KBM-7 (cell line): Measurements from ENCODE around the gene AP4S1.

Experiments
- DNase-seq: peaks from one replicate; pipeline ENCODE4 v3.0.0-alpha.2; 2015
- in situ Hi-C: fragments of 300-500 bp; cut with MboI; formaldehyde crosslinking; loops from 2 replicates; pipeline ENCODE4 v1.14.3; 2020; ENCODE audit warnings: low sequenced_read_pairs, low pct_unique_long_range_greater_than_20kb, mixed read lengths

The AP4S1 gene

DNA sequence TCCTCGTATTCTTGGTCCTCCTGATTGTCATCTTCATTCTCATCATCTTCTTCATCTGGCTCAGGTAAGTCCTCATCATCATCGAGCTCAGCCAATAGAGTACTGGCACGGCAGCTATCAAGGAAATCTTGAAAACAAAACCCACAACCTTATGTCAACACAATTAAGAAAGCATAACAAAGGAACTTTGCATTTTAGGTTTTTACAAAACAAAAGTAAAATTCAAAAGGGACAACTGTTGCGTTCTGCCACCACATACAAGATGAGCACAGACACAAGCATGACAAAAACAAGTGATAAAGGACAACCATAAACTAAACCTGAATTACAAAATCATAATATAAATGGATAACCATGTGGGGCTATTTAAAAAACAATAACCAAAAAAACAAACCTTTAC lies 97.5 kb downstream of the AP4S1 start:
- no peak for DNase-seq
- in situ Hi-C loops: no loop called here

DNA sequence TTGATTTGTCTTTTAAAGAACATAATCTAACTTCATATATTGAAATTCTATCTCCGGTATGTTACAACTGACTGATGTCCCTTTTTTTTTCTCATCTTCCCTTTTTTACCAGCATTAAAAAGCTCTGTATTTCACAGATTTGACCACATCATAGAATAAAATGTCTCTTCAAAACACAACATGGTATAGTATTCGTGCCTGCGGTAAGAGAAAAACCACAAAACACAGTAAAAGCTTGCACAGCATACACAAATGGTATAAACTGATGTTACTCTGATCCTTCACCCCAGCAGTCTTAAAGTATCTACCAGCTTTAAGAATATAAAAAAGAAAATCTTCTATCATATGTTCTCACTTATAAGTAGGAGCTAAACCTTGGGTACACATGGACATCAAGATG lies 98.7 kb downstream of the AP4S1 start:
- in situ Hi-C loops: no loop called here
- DNase-seq: no peak

DNA sequence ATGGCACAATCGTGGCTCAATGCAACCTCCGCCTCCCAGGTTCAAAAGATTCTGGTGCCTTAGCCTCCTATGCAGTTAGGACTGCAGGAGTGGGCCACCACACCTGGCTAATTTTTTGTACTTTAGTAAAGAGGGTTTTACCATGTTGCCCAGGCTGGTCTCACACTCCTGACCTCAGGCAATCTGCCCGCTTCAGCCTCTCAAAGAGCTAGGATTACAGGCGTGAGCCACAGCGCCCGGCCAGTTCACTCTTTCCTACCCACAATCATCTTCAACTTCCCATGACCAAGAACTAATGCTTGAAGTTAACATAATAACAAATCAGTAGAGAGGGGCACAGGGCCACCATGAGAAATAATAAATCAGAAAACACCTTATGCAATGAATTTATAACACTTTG lies 99.8 kb downstream of the AP4S1 start:
- in situ Hi-C loops: no loop called here
- DNase-seq: no peak

DNA sequence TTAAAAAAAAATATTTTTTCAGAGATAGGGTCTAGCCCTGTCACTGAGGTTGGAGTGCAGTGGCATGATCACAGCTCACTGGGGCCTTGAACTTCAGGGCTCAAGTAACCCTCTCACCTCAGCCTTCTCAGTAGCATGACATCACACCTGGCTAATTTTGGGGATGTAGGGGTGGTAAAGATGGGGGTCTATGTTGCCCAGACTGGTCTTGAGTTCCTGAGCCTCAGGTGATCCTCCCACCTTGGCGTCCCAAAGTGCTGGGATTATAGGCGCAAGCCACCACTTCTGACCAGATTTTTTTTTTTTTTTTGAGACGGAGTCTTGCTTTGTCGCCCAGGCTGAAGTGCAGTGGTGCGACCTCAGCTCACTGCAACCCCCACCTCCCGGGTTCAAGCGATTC lies 101.2 kb downstream of the AP4S1 start:
- in situ Hi-C loops: no loop called here

DNA sequence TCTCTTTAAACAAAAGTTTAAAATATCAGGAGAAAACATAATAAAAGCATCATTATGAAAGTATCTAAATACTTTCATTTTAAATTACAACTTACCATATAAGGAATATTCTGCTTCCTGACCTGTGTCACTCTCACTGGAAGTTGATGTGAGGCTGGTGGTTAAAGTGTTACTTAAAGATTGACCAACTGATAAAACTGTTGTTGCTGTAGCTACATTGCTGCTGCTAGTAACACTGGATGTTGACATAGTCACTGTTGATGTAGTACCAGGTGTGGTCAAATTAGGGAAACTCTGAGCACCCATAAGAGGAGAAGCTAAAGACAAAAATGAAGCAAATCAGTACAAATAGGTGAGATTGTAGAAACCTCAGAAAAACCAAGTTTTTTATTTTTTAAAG lies 102.2 kb downstream of the AP4S1 start:
- in situ Hi-C loops: no loop called here
- no peak for DNase-seq

More for the DNA sequence above, 101.2 kb downstream of the AP4S1 start:
- DNase-seq: no peak

DNA sequence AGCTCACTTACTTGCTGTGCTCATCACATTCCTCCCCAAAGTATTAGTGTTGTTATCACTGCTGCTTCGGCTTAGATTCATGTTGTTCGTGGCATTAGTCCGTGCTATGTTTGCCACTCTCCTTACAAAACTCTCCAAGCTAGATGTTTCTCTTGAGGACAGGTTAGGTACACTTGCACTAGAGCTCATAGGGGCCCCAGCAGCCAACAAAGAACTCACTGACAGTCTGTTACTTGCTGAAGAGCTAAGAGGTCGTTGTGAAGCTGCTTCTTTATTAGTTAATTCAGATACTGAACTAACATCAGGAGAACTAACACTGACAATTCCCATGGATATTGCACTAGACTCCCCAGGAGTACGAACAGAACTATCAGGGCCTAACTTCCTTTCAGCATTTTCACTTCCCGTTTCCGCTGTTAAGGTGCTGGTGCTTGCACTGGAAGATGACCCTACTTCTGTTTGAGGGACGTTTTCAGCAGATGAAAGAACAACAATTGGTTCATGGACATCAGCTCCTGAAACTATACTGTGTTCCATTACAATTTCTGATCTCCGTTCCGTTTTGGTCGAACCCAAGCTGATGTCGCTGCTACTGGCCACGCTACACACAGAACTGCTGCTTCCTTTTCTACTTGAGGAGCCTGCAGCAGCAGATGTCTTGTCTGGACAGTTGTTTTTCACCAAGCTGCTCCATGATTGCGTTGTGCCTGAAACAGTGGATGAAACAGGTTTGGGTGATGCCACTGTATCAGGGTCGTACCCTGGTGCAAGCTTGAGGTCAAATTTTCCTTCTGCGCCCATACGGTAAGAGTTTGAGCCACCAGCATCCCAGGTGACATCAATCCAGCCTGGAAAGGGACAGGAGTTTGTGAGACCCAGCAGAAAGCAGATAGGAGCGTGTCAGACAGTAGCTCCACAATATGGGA lies 103.4 kb downstream of the AP4S1 start:
- in situ Hi-C loops: no loop called here
- DNase-seq: peak; percentile 24

DNA sequence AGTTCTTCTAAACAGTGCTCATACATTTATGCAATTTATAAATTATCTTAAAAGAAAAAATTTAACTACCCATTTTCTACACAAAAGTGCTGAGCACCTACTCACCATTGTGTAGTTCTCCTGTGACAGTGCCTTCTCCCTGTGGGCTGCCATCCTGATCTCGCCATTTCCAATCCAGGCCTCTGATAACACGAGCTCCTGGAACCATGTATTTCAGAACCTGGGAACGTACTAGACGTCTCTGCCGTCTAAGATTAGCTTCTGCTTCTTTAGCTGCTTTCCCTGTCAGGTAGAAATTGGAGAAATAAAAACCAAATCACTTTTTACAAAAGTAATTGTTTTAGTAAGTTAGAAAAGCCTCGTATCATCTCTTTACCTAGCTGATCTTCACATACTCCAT lies 107.7 kb downstream of the AP4S1 start:
- in situ Hi-C loops: no loop called here
- no peak for DNase-seq

DNA sequence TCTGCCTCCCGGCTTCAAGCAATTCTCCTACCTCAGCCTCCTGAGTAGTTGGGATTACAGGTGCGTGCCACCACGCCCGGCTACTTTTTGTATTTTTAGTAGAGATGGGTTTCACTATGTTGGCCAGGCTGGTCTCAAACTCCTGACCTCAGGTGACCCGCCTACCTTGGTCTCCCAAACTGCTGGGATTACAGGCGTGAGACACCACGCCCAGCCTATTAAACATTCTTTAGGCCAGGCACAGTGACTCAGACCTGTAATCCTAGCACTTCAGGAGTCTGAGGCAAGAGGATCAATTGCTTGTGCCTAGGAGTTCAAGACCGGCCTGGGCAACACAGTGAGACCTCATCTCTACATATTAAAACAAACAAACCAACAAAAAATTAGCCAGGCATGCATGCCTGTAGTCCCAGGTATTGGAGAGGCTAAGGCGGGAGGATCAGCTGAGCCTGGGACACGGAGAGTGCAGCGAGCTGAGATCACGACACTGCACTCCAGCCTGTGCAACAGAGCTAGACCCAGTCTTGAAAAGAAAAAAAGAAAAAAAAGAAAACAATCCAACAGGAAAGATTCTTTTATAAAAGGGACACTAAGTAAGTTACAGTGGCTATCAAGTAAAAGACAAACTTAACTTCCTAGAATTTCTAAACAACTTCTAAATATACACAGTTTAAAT lies 111.9 kb downstream of the AP4S1 start:
- DNase-seq: no peak
- in situ Hi-C loops: no loop called here

DNA sequence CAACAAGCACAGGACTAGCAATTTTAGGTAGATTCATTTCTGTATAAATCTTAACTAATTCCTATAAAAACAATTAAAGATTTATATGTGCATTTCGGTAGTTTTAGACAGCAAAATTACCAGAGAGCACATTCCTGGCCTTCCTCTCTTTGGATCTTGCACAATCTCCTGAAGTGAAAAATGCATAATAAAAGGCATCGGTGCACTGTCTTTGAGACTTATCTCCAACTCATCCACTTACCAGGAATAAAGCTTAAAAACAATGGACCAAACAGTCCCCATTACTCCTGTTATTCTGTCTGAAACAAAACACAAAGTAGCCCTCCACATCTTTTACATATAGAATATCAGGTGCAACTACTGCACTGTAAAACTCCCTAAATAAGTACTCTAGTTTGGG lies 112.9 kb downstream of the AP4S1 start:
- in situ Hi-C loops: no loop called here
- no peak for DNase-seq

DNA sequence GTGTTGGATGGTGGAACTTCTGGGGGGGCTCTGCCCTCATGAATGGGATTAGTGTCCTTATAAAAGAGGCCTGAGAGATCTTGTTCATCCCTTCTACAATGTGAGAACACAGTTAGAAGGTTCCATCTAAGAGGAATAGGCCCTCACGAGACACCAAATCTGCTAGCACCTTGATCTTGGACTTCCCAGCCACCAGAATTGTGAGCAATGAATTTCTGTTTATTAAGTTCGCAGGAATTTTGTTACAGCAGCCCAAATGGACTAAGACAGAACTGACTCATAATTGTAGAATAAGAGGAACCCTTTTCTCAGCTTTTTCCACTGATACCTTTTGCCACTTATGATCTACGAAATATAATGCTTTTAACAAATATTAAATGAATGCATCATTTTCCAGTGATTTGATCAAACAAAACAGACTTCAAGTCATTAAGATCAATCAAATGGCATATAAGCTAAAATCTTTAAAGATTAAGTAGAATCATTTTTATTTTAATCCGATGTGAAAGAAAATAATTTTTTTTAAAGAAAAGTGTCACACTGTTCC lies 113.9 kb downstream of the AP4S1 start:
- DNase-seq: no peak
- in situ Hi-C loops: no loop called here

DNA sequence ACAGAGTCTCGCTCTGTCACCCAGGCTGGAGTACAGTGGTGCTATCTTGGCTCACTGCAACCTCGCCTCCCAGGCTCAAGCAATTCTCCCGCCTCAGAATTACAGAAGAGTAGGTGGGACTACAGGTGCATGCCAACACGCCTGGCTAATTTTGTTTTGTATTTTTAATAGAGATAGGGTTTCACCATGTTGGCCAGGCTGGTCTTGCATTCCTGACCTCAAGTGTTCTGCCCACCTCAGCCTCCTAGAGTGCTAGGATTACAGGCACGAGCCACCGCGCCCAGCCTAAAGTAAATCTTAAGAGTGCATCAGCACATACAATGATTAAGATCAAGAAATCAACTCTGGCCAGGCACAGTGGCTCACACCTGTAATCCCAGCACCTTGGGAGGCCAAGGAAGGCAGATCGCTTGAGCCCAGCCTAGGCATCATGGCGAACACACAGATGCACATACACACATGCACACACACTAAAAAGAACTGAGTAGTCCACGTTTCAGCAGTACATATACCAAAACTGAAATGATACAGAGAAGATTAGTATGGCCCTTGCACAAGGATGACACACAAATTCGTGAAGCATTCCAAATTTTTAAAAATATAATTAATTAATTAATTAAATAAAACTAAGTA lies 117.1 kb downstream of the AP4S1 start:
- in situ Hi-C loops: no loop called here
- no peak for DNase-seq
